HS-5 (cell line): ENCODE measurements around the gene C16orf92.

Source experiments
- DNase-seq: peaks from one replicate; pipeline ENCODE4 v3.0.0-alpha.2; 2012; ENCODE audit warnings: low read depth

The C16orf92 gene

GRCh38 chr16:30060836-30061554 lies 38.0 kb downstream of the C16orf92 start:
- DNase-seq, result no peak

- DNase-seq, result no peak
These were observed 40.4 kb downstream of the C16orf92 start for GRCh38 chr16:30063278-30063892.

GRCh38 chr16:30063893-30064728 lies 41.1 kb downstream of the C16orf92 start:
- no peak for DNase-seq

- no peak for DNase-seq
These were observed 41.7 kb downstream of the C16orf92 start for GRCh38 chr16:30064729-30065101.

GRCh38 chr16:30065102-30065942 lies 42.3 kb downstream of the C16orf92 start, which contains the start of gene ALDOA:
Gene ALDOA (plus strand): TSS chr16:30065760. CDS start chr16:30066898, 1,138 bp downstream.
- peak; percentile 98 for DNase-seq

GRCh38 chr16:30065943-30066760 lies 43.2 kb downstream of the C16orf92 start:
- no peak for DNase-seq

- no peak for DNase-seq
These were observed 44.0 kb downstream of the C16orf92 start for GRCh38 chr16:30066761-30067583.

GRCh38 chr16:30067584-30067916 lies 44.6 kb downstream of the C16orf92 start:
- DNase-seq, result no peak

- no peak for DNase-seq
These were observed 45.3 kb downstream of the C16orf92 start for GRCh38 chr16:30068333-30068732.

GRCh38 chr16:30068750-30069610 lies 46.0 kb downstream of the C16orf92 start:
- no peak for DNase-seq

- no peak for DNase-seq
These were observed 46.8 kb downstream of the C16orf92 start for GRCh38 chr16:30069611-30070462.

- DNase-seq, result no peak
These were observed 47.5 kb downstream of the C16orf92 start for GRCh38 chr16:30070490-30070889.
